GM12891 (cell line): ENCODE measurements around the gene TSHR.
A peak's percentile ranks its signal among the peaks of the same experiment; 100 is the strongest.

ENCODE experiments used
- PAX5 ChIP-seq: IDR thresholded peaks from 2 replicates; pipeline ENCODE4 v1.6.1; 2011; ENCODE audit warnings: low read length, moderate library complexity, mild to moderate bottlenecking; ENCODE audit not compliant: insufficient read depth, severe bottlenecking
- POLR2A ChIP-seq: IDR thresholded peaks from 2 replicates; pipeline ENCODE4 v1.6.1; 2011; ENCODE audit warnings: low read depth, low read length, control low read depth
- POLR2AphosphoS5 ChIP-seq: IDR thresholded peaks from 2 replicates; pipeline ENCODE4 v1.6.1; 2011; ENCODE audit warnings: low read depth, low read length, control low read depth
- POU2F2 ChIP-seq: IDR thresholded peaks from 2 replicates; pipeline ENCODE4 v1.6.1; 2011; ENCODE audit warnings: low read depth, mild to moderate bottlenecking, control low read depth, low read length, moderate library complexity
- SPI1 ChIP-seq: IDR thresholded peaks from 2 replicates; pipeline ENCODE4 v1.6.1; 2011; ENCODE audit warnings: low read depth, low read length, control low read depth
- TAF1 ChIP-seq: IDR thresholded peaks from 2 replicates; pipeline ENCODE4 v1.6.1; 2011; ENCODE audit warnings: low read depth, low read length, control low read depth

DNA sequence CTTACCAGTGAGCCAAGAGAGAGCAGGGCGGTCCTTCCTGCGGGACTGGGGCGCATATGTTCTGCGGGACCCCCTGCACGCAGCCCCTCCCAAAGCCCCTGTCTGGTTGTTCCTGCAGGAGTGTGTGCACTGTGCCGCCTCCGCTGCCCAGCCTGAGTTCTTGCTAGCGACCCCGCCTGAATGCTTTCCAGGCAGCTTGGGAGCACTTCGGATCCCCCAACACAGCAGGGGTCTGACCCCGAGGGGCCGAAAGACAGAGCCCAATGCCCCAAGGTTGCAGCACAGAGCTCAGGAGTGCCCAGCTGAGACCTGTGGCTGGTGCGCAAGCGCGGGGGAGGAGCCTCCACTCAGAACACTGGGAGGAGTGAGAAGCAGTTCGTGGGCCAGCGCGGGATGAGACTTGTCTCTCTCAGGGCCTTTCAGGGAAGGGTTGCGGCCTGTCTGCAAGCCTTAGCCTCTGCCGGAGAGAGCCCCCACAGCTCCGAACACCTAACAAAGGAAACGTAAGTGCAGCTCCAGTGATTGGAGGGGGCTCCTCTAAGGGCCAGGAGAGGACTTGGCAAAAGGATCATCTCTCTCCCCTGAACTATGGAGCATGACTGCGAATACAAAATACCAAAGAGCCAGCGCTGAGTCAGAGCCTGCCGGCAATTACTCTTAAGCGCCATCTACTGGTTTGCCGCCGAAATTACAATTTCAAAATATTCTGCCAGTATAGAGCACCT lies 214.8 kb downstream of the TSHR start:
- TF ChIP-seq POLR2A (peak; percentile 83), POU2F2 (peak; percentile 75; the same call in 1 of the 2 replicates), TAF1 (peak; percentile 71), POLR2AphosphoS5 (peak; percentile 81), PAX5 (peak; percentile 49), SPI1 (no peak)
